ENCODE results near the gene MNT.

The MNT gene

GRCh38 chr17:2337544-2338314 lies 63.1 kb downstream of the MNT start:
- peak; percentile 82 for DNase-seq (ENCODE audit: low spot score)
- no peak for TF ChIP-seq CTCF (IDR thresholded peaks at IDR 0.05; ENCODE audit: extremely low read depth, insufficient read depth, missing control alignments)
- in situ Hi-C loops (cut with MboI; ENCODE audit: low pct_unique_long_range_greater_than_20kb, low sequenced_read_pairs, unreplicated experiment) = no loop called here

GRCh38 chr17:2336852-2337543 lies 63.9 kb downstream of the MNT start, which contains the start of gene SGSM2:
Gene SGSM2, plus strand, starts transcription at chr17:2337501. Its CDS starts 188 bp downstream, at chr17:2337689.
- in situ Hi-C loops (cut with MboI; ENCODE audit: low pct_unique_long_range_greater_than_20kb, low sequenced_read_pairs, unreplicated experiment) = no loop called here
- peak; percentile 95 for DNase-seq (ENCODE audit: low spot score)
- TF ChIP-seq CTCF (IDR thresholded peaks at IDR 0.05; ENCODE audit: extremely low read depth, insufficient read depth, missing control alignments) = no peak

- peak; percentile 98 for DNase-seq (ENCODE audit: low spot score)
- TF ChIP-seq CTCF (IDR thresholded peaks at IDR 0.05; ENCODE audit: extremely low read depth, insufficient read depth, missing control alignments) = peak; percentile 53
- in situ Hi-C loops (cut with MboI; ENCODE audit: low pct_unique_long_range_greater_than_20kb, low sequenced_read_pairs, unreplicated experiment) = no loop called here
These were observed 64.5 kb downstream of the MNT start, which contains the start of gene TSR1 for GRCh38 chr17:2336215-2336851. Gene TSR1, minus strand, starts transcription at chr17:2336457. Its CDS starts 30 bp downstream, at chr17:2336427.

GRCh38 chr17:2335726-2336214 lies 65.1 kb downstream of the MNT start:
- TF ChIP-seq CTCF (IDR thresholded peaks at IDR 0.05; ENCODE audit: extremely low read depth, insufficient read depth, missing control alignments) = no peak
- in situ Hi-C loops (cut with MboI; ENCODE audit: low pct_unique_long_range_greater_than_20kb, low sequenced_read_pairs, unreplicated experiment) = no loop called here
- DNase-seq (ENCODE audit: low spot score) = no peak

Measured in GM13977 (cell line).